ENCODE measurements around the gene SYNDIG1L.

SYNDIG1L gene

DNA sequence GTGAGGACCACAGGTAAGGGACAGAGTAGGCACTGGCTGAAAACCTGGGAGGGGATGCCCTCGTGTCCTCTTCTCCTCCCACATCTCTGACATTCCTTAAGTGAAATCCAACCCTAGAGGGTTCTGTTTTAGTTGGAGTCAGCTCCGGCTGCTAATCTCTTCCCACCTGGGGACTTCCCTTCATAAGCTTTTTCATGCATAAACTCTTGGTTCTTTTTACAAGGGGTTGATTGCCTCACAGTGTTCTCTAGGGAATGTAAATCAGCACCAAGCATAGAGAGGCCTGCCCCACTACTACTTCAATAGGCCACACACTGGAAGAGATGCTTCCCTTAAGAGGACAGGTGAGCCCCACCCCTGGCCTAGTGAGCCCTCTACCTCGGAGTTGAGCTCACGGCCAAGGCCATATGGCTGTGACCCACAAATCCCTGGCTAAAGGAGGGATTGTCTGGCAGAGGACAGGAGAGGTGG, 3.2 kb upstream of the SYNDIG1L start:
- no peak for DNase-seq (ENCODE audit: low spot score)

DNA sequence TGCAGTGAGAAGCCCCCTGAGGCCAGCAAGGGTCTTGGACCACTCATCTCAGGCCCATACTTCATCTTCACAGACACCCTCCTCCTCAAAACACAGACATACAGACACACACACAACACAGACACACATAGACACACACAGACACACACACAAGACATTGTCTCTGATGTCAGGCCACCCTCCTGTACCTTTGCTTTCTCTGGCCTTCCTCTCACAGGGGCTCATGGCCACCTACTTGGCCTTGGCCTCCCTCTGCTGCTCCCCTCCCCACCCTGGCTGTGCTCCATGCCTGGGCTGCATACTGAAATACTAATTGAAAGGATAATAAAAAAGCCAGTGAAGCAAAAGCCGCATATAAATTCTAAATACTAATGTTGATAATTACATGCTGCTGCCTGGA, 1.6 kb upstream of the SYNDIG1L start:
- no peak for DNase-seq (ENCODE audit: low spot score)

DNA sequence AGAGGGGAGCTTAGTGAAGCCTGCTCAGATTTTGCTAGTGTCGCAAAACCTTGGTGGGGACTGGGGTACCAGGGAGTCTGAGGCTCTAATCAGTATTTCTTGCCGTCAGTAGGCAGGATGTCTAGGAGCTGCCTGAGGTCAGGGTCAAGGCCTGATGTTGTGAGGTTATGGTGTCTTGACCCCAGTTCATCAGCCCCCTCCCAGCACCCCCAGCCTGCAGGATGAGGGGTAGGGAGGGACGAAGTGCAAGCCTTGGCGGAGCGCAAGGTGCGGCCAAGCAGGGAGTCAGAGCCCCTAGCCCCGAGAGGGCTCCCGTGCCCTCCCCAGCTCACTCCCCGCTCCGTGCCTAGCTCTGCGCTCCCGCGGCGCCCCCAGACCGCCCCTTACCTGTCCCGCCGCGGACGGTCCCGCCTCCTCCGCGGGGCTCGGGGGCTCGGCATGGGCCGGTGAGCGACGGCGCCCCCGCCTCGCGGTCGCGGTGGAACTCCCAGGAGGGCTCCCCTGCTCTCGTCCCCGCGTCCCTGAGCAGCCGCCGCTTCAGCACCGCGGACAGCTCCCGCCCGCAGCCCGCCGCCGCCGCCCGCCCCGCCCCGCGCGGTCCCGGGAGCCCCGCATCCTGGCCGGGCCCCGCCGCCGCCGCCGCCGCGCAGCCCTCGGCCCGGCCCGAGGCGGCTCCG, 347 bp downstream of the SYNDIG1L start:
- DNase-seq (ENCODE audit: low spot score), result no peak

DNA sequence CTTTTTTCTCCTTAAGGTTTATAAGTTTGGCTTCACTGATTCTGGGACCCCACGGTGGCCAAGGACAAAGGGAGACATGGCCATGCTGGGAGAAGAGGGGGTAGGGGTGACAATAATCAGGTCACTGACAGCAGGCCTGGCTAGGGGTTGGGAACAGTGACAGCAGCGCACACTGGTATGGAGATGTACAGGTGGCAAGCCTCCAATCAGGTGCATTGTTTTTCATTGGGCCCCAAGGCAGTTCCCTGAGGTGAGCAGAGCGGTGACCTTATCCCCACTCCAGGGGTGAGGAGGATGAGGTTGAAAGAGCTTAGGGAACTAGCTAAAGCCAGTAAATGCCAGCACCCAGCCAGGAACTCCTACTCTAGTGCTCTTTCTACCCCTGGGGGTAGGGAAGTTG, 1.4 kb downstream of the SYNDIG1L start:
- DNase-seq (ENCODE audit: low spot score), result no peak

DNA sequence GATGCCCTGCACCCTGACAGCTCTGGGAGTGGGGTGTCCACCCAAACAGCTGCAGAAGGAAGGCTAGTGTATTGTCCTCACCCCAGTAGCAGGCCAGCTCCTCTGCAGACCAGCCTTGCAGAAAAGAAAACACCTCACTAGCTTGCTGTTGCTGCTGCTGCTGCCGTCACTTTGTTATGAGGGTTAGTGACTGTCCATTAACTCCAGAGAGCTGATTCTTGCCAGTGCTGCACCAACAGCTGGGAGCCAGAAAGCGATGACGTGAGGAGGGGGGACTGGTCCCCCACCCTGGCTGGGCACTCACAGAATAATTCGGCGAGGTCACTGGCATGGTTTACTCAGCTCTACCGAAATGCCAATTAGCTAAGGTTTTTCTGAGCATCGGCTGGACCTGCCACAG, 2.8 kb downstream of the SYNDIG1L start:
- DNase-seq (ENCODE audit: low spot score), result no peak

DNA sequence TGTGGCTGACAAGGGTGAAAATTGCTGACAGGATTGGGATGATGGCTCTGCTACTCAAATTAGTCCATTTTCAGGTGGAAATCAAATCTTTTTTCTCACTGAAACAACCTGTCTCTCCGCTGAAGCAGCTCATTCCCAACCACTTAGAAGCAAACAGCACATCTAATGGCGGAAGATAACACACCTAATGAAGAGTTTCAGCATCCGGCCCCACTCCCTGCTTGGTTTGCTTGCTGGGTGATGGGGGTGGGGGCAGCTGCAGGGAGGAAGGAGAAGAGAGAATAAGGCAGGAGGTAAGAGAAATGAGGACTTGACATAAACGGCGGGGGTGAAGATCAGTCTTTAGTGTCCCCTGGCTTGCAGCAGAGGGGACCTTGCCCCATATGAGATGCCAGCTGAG, 4.0 kb downstream of the SYNDIG1L start:
- no peak for DNase-seq (ENCODE audit: low spot score)

DNA sequence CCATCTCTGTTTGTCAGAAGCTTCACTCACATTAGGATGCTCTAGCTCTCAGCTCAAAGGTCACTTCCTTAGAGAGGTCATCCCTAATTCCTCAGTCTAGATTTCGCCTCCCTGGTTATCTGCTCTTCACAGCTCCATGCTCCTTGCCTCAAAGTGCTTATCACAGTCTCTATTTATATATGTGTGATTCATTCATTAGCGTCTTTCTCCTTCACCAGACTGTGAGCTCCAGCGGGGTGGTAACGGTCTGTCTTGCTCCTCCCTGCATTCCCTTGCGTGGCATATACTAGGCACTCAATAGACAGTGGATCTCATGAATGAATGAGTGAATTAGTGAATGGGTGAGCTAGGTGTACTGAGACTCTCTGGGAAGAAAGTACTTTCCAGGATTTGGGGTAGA, 6.9 kb downstream of the SYNDIG1L start:
- no peak for DNase-seq (ENCODE audit: low spot score)

DNA sequence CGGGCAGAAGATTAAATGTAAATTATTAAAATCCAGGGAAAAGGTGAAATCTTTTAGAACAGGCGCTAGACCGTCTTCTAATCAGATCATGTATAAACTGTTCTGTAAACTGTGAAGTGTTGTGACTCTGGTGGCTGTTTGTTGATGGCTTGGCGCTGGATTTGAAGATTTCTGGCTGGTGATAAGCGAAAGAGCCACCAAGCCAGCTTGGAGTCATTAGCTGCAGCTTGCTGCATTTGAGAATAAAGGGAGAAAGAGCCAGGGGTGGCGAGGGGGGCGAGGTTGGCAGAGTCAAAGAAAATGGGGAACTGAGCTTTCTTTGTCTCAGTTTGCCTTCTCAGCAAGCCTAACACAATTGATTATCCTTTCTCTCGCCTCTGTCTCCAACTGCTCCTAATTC, 8.0 kb downstream of the SYNDIG1L start:
- no peak for DNase-seq (ENCODE audit: low spot score)

DNA sequence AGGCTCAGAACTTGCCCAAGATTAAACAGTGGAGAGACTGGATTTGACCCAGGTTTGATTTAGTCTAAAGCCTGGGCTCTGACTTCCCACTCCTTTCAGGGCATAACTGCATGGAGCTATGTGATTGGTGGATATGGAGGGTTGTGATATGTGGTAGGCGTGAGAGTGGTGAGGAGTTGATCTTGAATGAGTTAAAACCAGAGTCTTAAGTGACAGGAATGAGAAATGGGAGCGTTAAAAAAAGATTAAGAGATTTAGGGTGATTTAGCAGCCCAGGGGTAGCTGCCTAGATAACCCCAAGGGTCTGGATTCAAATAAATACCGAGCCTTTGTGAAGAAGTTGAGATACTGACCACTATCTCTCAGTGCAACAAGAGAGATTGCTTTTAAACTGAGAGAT, 8.4 kb downstream of the SYNDIG1L start:
- no peak for DNase-seq (ENCODE audit: low spot score)

DNA sequence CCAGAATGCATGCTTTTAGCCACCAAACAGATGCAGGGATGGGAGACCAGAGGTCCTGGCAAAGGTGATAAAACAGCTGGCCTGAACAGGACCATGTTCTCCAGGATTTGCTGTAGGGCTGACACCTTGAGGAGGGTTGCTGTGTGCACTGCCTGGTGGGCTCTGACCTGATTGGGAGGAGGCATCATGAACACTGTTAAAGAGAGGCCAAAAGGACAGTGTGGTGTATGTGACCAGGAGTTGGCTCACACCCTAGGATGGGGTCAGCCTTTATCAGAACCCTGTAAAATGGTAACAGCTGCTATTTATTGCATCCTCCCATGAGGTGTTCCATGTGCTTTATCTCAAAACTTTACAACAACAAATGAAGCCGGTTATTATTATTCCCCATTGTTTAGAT, 8.8 kb downstream of the SYNDIG1L start:
- DNase-seq (ENCODE audit: low spot score), result no peak

DNA sequence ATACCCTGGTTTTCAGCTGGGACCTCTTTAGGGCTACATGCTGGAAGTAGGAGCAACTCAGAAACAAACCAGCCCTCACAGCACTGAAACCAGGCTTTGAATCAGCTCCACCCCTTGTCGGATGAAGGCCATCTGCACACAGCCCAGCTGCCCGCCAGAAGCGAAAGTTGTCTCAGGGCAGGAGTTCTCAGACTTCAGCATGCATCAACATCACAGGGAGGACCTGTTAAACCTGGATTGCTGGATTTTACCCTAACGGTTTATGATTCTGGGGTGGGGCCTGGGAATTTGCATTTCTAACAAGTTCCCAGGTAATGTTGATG, 10.9 kb downstream of the SYNDIG1L start:
- no peak for DNase-seq (ENCODE audit: low spot score)

DNA sequence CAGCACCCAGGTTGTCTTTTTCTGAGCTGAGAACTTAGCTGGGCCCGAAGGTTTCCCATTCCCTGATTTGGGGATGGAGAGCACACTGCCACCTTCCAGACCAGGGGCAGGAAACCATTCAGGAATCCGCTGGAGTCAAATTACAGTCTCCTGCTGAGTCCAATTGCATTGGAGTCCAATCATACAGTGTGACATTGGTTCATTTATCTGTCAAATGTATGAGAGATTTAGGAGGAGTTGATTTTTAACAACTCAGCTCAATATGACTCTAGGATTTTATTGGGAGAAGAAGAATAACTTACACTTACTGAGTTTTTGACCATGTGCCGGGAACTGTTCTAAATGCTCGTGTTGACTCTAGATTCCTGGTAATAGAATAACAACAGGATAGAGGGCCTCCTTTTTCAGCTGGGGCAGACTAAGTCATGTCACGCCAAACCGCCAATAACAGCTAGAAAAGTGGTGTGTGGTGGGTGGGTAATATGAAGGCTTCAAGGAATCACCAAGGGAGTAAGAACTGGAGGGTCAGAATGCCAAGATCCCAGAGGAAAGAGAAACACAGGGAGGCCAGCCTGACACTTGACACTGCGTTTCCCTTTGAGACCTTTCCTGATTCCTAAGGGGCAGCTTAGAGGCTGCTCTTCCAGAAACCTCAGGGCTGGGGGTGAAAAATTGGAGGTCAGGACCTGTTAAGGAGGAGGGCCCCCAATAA, 11.5 kb downstream of the SYNDIG1L start:
- DNase-seq (ENCODE audit: low spot score), result no peak

DNA sequence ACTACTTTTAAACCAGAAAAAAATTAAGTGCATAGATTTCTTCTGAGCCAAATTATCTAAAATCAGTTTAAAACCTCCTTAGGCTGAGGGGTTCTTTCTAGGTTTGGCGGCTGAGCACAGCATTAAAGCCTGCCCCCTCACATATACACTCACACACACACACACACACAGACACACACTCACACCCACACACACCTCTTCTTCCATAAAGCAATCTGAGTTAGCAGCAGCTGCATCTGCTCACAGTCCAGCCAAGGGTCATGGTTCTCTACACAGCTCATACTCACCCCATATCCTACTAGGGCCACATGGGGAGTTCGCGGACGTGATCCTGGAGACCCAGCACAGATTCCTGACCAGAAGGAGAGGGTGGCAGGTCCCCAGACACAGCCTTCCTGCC, 12.4 kb downstream of the SYNDIG1L start:
- DNase-seq (ENCODE audit: low spot score), result no peak

DNA sequence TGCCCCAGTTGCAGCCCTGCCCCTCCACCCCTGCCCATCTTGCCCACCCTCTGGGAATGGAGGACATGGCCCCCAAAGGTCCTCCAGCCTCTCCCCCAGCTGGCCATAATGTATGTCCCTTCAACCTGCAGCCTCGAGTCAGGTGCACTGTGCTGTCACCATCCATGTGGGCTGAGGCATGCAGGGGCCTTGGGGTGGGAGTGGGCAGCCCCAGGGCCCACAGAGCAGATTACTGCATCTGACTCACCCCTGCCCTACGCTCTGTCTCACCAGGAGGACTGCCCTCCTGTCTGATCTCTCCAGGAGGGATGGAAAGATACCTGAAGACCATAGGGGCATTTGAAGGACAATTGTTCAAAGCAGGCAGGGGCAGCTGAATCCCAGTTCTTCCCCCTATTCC, 13.3 kb downstream of the SYNDIG1L start:
- DNase-seq (ENCODE audit: low spot score), result no peak

DNA sequence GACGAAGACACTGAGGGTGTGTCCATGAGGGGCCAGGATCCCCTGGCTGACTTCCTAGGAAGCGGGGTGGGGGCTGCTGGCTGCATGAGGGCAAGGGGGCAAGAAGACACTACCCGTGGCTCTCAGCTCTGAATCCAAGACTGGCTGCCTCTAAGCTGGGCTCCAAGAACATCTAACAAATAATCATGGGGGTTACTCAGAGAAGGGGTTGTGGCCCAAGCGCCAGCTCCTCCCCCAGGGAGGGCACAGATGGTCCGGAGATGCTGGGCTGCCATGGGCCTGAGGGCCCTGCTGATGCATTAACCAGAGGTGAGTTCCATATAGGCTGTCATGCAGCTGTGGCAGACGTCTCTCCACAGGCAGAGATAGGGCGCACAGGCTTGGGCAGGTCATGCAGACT, 14.3 kb downstream of the SYNDIG1L start:
- DNase-seq (ENCODE audit: low spot score), result no peak

DNA sequence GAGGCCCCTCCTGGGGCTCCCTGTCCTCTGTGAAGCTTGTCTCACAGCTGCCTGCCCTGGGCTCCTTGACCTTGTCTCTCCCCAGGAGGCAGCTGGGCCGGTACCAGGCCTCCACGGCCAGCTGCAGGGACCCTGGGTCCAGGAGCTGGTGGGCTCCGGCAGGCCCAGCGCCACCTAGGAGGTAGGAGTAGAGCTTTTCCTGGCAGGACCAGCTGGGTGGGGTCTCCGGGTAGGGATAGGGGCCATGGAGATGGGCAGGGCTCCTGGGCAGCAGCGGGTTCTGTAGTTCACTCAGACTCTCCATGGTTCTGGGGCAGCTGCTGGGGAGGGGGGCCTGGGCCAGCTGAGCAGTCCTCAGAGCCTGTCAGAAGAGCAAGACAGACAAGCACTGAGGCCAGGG, 16.6 kb downstream of the SYNDIG1L start:
- no peak for DNase-seq (ENCODE audit: low spot score)

DNA sequence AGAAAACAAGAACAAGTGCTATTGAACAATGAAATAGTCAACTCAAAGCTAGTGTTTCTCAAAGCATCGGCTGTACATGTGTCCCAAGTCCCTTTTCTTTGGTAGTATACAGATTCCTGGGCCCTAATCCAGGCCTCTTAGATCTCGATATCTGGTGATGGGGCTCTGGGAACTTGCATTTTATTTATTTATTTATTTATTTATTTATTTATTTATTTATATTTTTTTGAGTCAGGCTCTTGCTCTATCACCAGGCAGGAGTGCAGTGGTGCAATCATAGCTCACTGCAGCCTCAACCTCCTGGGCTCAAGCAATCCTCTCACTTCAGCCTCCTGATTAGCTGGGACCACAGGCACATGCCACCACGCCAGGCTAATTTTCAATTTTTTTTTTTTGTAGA, 17.1 kb downstream of the SYNDIG1L start:
- DNase-seq (ENCODE audit: low spot score), result no peak

DNA sequence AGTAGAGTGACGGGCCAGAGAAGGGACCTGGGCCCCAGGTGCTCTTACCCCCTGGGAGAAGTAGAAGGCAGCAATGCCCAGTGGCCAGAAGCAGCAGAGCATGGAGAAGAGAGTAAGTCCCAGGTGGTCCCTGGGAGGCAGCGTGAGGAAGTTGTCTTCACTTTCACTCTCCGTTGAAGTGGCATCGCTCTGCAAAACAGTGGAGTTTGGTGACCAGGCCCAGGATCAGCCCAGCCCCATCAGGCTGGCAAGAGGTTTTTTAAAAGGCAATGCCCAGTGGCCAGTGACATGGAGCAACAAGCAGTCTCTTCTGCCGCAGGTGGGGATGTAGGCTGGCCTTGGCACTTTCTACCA, 18.2 kb downstream of the SYNDIG1L start:
- no peak for DNase-seq (ENCODE audit: low spot score)

DNA sequence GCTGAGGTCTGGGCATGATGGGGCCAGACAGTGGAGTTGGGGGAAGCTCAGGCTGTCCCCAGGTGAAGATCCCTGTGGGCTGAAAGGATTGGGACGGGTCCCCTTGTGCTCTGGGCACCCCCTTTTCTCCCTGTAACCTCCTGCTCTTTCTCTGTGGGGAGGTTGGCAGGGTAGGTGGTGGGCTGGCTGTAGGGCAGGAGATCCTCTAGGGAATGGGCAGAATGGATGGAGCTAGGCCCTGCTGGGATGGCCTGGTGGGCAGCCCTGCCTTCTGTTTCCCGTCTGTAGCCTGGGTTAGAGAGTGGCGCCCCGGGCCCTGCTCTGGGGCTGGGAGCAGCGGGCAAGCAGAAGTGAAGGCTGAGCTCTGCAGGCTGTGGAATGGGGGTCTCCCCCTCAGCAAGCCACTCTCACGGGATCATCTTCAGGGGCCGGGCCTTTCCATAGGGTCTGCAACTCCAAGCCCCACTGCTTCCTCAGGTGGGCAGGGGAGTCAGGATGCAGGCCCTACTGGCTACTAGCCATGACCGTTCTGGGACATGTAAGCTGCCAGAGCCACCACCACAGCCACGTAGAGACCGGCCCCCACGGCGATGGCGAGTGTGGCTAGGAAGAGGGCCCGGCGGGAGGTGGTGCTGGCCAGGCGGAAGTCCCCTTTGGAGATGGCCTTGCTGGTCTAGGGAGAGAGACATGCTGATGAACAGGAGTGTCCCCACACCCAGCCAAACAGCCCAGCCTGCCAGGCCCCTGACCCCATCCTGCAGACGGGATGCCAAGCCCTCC, 18.8 kb downstream of the SYNDIG1L start:
- no peak for DNase-seq (ENCODE audit: low spot score)

DNA sequence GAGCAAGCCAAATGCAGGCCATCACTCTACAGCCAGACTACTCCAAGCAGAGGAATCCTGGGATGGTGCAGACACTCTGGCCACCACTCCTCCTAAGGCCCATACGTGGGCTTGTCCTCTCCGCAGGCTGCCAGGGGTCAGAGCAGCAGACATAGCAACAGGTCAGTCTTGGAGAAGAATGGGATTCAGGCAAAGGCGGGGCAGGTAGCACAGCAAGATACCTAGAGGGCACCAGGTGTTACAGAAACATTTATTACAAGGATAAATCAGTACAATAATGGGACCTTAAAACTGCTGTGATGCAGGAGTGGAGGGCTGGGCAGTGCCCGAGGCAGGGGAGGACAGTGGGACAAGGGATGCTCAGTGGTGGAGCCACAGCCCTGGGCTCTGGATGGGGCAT, 20.3 kb downstream of the SYNDIG1L start:
- DNase-seq (ENCODE audit: low spot score), result no peak

DNA sequence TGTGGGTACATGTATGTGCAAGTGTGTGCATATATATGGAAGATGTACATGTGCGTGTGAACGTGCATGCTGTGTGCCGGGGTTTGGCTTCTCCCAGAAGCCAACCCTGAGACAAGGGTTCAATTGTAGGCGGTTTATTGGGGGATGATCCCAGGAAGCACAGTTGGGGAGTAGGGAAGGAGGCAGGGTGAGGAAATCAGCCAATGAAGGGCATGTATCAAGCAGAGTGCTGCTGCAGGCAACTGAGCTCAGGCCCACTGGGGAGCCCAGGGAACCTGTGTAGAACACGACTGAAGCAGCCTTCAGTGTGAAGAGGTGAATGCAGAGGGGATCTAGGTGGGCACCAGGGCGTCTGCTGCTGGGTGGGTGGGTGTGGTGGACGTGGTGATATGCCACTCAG, 21.6 kb downstream of the SYNDIG1L start:
- no peak for DNase-seq (ENCODE audit: low spot score)

DNA sequence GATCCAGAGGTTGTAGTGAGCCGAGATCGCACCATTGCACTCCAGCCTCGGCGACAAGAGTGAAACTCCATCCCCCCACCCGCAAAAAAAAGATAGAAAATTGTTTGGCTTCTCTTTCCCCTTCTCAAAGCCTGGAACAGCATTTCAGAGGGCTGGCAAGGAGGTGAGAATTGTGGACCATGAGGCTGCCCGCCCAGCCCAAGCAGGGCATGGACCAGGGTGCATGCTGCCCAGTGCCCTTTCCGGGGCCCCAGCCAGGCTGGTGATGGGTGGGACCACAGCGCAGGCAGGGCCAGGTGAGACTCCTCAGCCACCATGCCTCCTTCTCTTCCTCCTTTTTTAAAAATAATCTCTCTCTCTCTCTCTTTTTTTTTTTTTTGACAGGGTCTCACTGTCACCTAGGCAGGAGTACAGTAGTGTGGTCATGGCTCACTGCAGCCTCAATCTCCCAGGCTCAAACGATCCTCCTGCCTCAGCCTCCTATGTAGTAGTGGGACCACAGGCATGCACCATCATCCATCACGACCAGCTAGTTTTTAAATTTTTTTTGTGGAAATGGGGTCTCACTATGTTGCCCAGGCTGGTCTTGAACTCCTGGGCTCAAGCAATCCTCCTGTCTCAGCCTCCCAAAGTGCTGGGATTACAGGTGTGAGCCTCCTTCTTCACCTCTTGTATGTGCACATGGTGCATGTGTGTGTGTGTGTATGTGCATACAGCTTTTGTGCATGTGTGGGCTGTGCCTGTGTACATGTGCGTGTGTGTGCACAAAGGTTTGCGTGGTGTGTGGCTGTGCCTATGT, 22.2 kb downstream of the SYNDIG1L start:
- DNase-seq (ENCODE audit: low spot score), result no peak
